Progenitor cell of endocrine pancreas (in vitro differentiated cells): ENCODE measurements around the gene ATRN. TPM values are rescaled to one million over a fixed set of nuclear protein-coding genes. Genes with fewer than 3 reads are reported as not detected.

Source experiments
- DNase-seq: peaks from one replicate; pipeline ENCODE4 v3.0.0; 2021; ENCODE audit warnings: low spot score; ENCODE audit not compliant: unreplicated experiment
- H3K27ac Mint-ChIP-seq: 2 replicates; pipeline ENCODE4 v1.8.0; 2021; ENCODE audit warnings: mild to moderate bottlenecking, moderate library complexity, mixed read lengths
- H3K27me3 Mint-ChIP-seq: 2 replicates; pipeline ENCODE4 v1.8.0; 2021; ENCODE audit warnings: mixed read lengths
- H3K36me3 Mint-ChIP-seq: 2 replicates; pipeline ENCODE4 v1.8.0; 2022; ENCODE audit warnings: mixed read lengths; ENCODE audit not compliant: insufficient read depth
- H3K4me1 Mint-ChIP-seq: 2 replicates; pipeline ENCODE4 v1.8.0; 2021; ENCODE audit warnings: low read depth, mixed read lengths
- H3K4me3 Mint-ChIP-seq: 2 replicates; pipeline ENCODE4 v1.8.0; 2021; ENCODE audit warnings: low read depth, mild to moderate bottlenecking, moderate library complexity, mixed read lengths
- H3K9me3 Mint-ChIP-seq: 2 replicates; pipeline ENCODE4 v1.8.0; 2021; ENCODE audit warnings: low read depth, mixed read lengths
- CTCF ChIP-seq: fragments of 200-600 bp; sonication (generic); IDR thresholded peaks from one replicate; pipeline ENCODE4 v1.5.0; 2021; ENCODE audit warnings: antibody characterized with exemption, mild to moderate bottlenecking; ENCODE audit not compliant: unreplicated experiment
- total RNA-seq: library from RNA; stranded (reverse); gene quantifications from 2 replicates; pipeline ENCODE4 v1.2.1, GENCODE V29; 2021

ATRN gene
- total RNA-seq, 1 donor from 2014 or later, result 54.5 TPM

GRCh38 chr20:3563133-3563532 is 92.3 kb downstream of the ATRN start:
- Mint-ChIP-seq H3K27ac (no peak overlapping the region), H3K4me1 (no peaks in the 10 kb centered on the region), H3K4me3 (no peak overlapping the region), H3K9me3 (no peaks in the 10 kb centered on the region), H3K27me3 (no peaks in the 10 kb centered on the region), H3K36me3 (peaks cover 13% of the 10 kb centered on the region)
- no peak for DNase-seq
- no peak for TF ChIP-seq CTCF

GRCh38 chr20:3563548-3564177 is 92.8 kb downstream of the ATRN start:
- H3K27ac Mint-ChIP-seq, result no peak overlapping the region
- no peak overlapping the region for H3K4me3 Mint-ChIP-seq
- no peaks in the 10 kb centered on the region for H3K27me3 Mint-ChIP-seq
- peaks cover 14% of the 10 kb centered on the region for H3K36me3 Mint-ChIP-seq
- no peaks in the 10 kb centered on the region for H3K9me3 Mint-ChIP-seq
- no peaks in the 10 kb centered on the region for H3K4me1 Mint-ChIP-seq
- TF ChIP-seq CTCF, result peak; percentile 71
- DNase-seq, result no peak

GRCh38 chr20:3565851-3566250 is 95.0 kb downstream of the ATRN start:
- TF ChIP-seq CTCF, result no peak
- H3K4me1 Mint-ChIP-seq, result peaks cover 7% of the 10 kb centered on the region
- no peaks in the 10 kb centered on the region for H3K27me3 Mint-ChIP-seq
- DNase-seq, result no peak
- no peak overlapping the region for H3K27ac Mint-ChIP-seq
- H3K9me3 Mint-ChIP-seq, result no peaks in the 10 kb centered on the region
- H3K4me3 Mint-ChIP-seq, result no peak overlapping the region
- H3K36me3 Mint-ChIP-seq, result peaks cover 8% of the 10 kb centered on the region

GRCh38 chr20:3572151-3572550 is 101.3 kb downstream of the ATRN start:
- no peak for TF ChIP-seq CTCF
- Mint-ChIP-seq H3K9me3 (no peaks in the 10 kb centered on the region), H3K36me3 (peaks cover 16% of the 10 kb centered on the region), H3K27me3 (no peaks in the 10 kb centered on the region), H3K4me1 (peaks cover 8% of the 10 kb centered on the region), H3K27ac (no peak overlapping the region), H3K4me3 (no peak overlapping the region)
- DNase-seq, result no peak

GRCh38 chr20:3576363-3576762 is 105.5 kb downstream of the ATRN start:
- peaks cover 18% of the 10 kb centered on the region for H3K36me3 Mint-ChIP-seq
- TF ChIP-seq CTCF, result no peak
- DNase-seq, result no peak
- H3K4me3 Mint-ChIP-seq, result no peak overlapping the region
- no peak overlapping the region for H3K27ac Mint-ChIP-seq
- H3K27me3 Mint-ChIP-seq, result no peaks in the 10 kb centered on the region
- H3K9me3 Mint-ChIP-seq, result no peaks in the 10 kb centered on the region
- H3K4me1 Mint-ChIP-seq, result no peaks in the 10 kb centered on the region
